ENCODE results near the gene RPE65. TPM values are rescaled to one million over a fixed set of nuclear protein-coding genes. Genes with fewer than 3 reads are reported as not detected.
"Not testable (repeated sequence)": the region's sequence is repeated elsewhere in the genome, so short reads cannot be mapped to it uniquely, and the experiment has no call there.

RPE65 gene
- polyA plus RNA-seq (2013) = not detected

DNA sequence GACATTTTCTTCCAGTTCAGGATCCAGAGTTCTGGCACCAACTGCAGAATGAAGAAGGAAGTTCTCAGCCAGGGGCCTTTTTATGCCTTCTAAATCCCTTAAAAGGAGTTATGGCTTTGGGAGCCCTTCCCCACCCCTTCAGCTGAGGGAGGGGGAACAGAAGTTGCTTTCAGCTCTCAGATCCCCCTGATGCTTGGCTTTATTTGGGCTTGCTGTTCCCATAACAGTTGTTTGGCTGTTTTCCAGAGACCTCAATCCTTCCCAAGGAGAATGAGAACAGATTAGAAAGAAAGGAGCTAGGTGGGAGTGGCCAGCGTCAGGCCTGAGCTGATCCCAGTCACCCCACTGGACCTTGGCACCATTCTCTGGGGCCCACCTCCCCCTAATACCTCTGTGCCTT is at the start of gene RPE65:
Gene RPE65, minus strand, starts transcription at position 54 of the 400 bp plus-strand sequence. Its CDS starts 49 bp downstream, at position 5.
- H3K4me3 ChIP-seq (ENCODE audit: control insufficient read depth in 1 of 7, extremely low read depth in 1 of 7, insufficient read depth in 4 of 7, low read depth in 2 of 7, low read length in 6 of 7) = no peak within 1 kb of the TSS
- WGBS (ENCODE audit: insufficient coverage) = no CpG with 5 or more reads among the region's 1 CpG
- ChIA-PET CTCF (interaction anchor here (1.2 kb wide), 1 partner anchor 18 kb away, joined by 3 read pairs; no protein-coding TSS in a partner anchor), POLR2A (no interaction called here)
- no peak for DNase-seq
- no peaks in the 10 kb centered on the region for H3K9me3 ChIP-seq (ENCODE audit: control extremely low read depth in 1 of 5, control insufficient read depth in 4 of 5, insufficient read depth in 2 of 5, low read depth in 1 of 5, low read length in 4 of 5)
- H3K27me3 ChIP-seq (replicated peaks in 2 of 5; ENCODE audit: control insufficient read depth in 4 of 5, insufficient read depth in 5 of 5, low read length in 4 of 5) = peaks cover 0 to 3% (median 0%) of the 10 kb centered on the region in 5 experiments
- no peak within 1 kb of the TSS for H3K27ac ChIP-seq (ENCODE audit: insufficient read depth in 1 of 2, low read depth in 1 of 2, low read length in 2 of 2, poor library complexity in 1 of 2, severe bottlenecking in 2 of 2)
- H3K36me3 ChIP-seq (ENCODE audit: control insufficient read depth in 4 of 4, insufficient read depth in 4 of 4, low read length in 3 of 4) = no peaks in the 10 kb centered on the region
- H3K4me1 ChIP-seq (ENCODE audit: control extremely low read depth in 1 of 4, control insufficient read depth in 4 of 4, insufficient read depth in 4 of 4, low read length in 3 of 4) = no peaks in the 10 kb centered on the region

GRCh38 chr1:68497358-68497698 is 47.6 kb upstream of the RPE65 start:
- peak overlapping the region in 1 of 2 experiments; percentile 82 for H3K27ac ChIP-seq (ENCODE audit: insufficient read depth in 1 of 2, low read depth in 1 of 2, low read length in 2 of 2, poor library complexity in 1 of 2, severe bottlenecking in 2 of 2)
- peaks cover 0 to 8% (median 3%) of the 10 kb centered on the region in 4 experiments for H3K36me3 ChIP-seq (ENCODE audit: control insufficient read depth in 4 of 4, insufficient read depth in 4 of 4, low read length in 3 of 4)
- H3K9me3 ChIP-seq (ENCODE audit: control extremely low read depth in 1 of 5, control insufficient read depth in 4 of 5, insufficient read depth in 2 of 5, low read depth in 1 of 5, low read length in 4 of 5) = no peaks in the 10 kb centered on the region
- no peak for DNase-seq
- H3K27me3 ChIP-seq (replicated peaks in 2 of 5; ENCODE audit: control insufficient read depth in 4 of 5, insufficient read depth in 5 of 5, low read length in 4 of 5) = no peaks in the 10 kb centered on the region
- ChIA-PET POLR2A (no interaction called here), CTCF (no interaction called here)
- H3K4me3 ChIP-seq (ENCODE audit: control insufficient read depth in 1 of 7, extremely low read depth in 1 of 7, insufficient read depth in 4 of 7, low read depth in 2 of 7, low read length in 6 of 7) = peak overlapping the region; percentile 77 to 99 (median 95)
- peaks cover 4 to 17% (median 11%) of the 10 kb centered on the region in 4 experiments for H3K4me1 ChIP-seq (ENCODE audit: control extremely low read depth in 1 of 4, control insufficient read depth in 4 of 4, insufficient read depth in 4 of 4, low read length in 3 of 4)
- 0% methylated on average over 3 of the region's 3 CpGs for WGBS (ENCODE audit: insufficient coverage)

DNA sequence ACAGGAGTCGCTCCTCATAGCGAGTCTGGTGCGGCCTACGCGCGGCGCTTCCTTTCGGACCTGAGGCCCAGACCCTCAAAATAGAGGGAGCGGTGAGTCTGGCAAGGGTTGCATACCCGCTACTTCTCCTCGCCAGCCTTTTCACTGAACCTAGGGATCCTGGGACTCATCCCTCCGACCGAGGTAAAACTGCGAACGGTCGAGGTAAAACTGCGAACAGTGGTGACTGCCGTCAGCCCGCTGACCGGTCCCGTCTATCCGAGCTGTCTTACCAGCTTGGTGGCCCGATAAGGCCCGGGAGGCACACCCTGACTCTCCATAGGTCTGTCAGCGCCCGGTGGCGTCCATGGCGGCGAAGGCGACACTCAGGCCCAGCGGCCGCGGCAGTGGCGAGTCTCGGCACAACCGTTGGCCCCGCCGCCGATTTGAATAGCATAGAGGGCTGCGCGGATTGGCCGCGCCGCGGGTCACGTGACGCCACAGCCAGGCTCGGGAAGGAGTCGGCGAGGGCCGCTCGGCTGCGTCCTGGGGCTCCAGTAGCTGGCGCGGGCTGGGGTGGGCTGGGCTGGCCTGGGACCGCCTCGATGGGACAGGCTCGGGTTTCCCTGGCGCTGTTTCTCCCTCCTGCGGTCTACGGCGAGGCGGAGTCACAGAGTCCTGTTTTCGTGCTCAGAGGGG is 47.1 kb upstream of the RPE65 start, which contains the start of gene DEPDC1:
Gene DEPDC1, minus strand, starts transcription at position 403 of the 678 bp plus-strand sequence. Its CDS starts 83 bp downstream, at position 320.
- peak; percentile 91 to 95 (median 94) for DNase-seq
- WGBS (ENCODE audit: insufficient coverage) = 0% methylated on average over 59 of the region's 64 CpGs
- ChIA-PET POLR2A (no interaction called here), CTCF (no interaction called here)
- Histone ChIP-seq H3K9me3 (ENCODE audit: control extremely low read depth in 1 of 5, control insufficient read depth in 4 of 5, insufficient read depth in 2 of 5, low read depth in 1 of 5, low read length in 4 of 5) (no peaks in the 10 kb centered on the region), H3K27me3 (replicated peaks in 2 of 5; ENCODE audit: control insufficient read depth in 4 of 5, insufficient read depth in 5 of 5, low read length in 4 of 5) (no peaks in the 10 kb centered on the region), H3K4me3 (ENCODE audit: control insufficient read depth in 1 of 7, extremely low read depth in 1 of 7, insufficient read depth in 4 of 7, low read depth in 2 of 7, low read length in 6 of 7) (peak within 1 kb of the TSS; percentile 77 to 99 (median 95)), H3K27ac (ENCODE audit: insufficient read depth in 1 of 2, low read depth in 1 of 2, low read length in 2 of 2, poor library complexity in 1 of 2, severe bottlenecking in 2 of 2) (peak within 1 kb of the TSS; percentile 48 to 82), H3K4me1 (ENCODE audit: control extremely low read depth in 1 of 4, control insufficient read depth in 4 of 4, insufficient read depth in 4 of 4, low read length in 3 of 4) (peaks cover 4 to 17% (median 11%) of the 10 kb centered on the region in 4 experiments), H3K36me3 (ENCODE audit: control insufficient read depth in 4 of 4, insufficient read depth in 4 of 4, low read length in 3 of 4) (peaks cover 0 to 8% (median 3%) of the 10 kb centered on the region in 4 experiments)

- Histone ChIP-seq H3K36me3 (ENCODE audit: control insufficient read depth in 4 of 4, insufficient read depth in 4 of 4, low read length in 3 of 4) (peaks cover 0 to 8% (median 4%) of the 10 kb centered on the region in 4 experiments), H3K4me3 (ENCODE audit: control insufficient read depth in 1 of 7, extremely low read depth in 1 of 7, insufficient read depth in 4 of 7, low read depth in 2 of 7, low read length in 6 of 7) (peak overlapping the region; percentile 77 to 99 (median 95)), H3K4me1 (ENCODE audit: control extremely low read depth in 1 of 4, control insufficient read depth in 4 of 4, insufficient read depth in 4 of 4, low read length in 3 of 4) (peaks cover 4 to 17% (median 11%) of the 10 kb centered on the region in 4 experiments), H3K27ac (ENCODE audit: insufficient read depth in 1 of 2, low read depth in 1 of 2, low read length in 2 of 2, poor library complexity in 1 of 2, severe bottlenecking in 2 of 2) (peak overlapping the region in 1 of 2 experiments; percentile 82), H3K9me3 (ENCODE audit: control extremely low read depth in 1 of 5, control insufficient read depth in 4 of 5, insufficient read depth in 2 of 5, low read depth in 1 of 5, low read length in 4 of 5) (no peaks in the 10 kb centered on the region), H3K27me3 (replicated peaks in 2 of 5; ENCODE audit: control insufficient read depth in 4 of 5, insufficient read depth in 5 of 5, low read length in 4 of 5) (no peaks in the 10 kb centered on the region)
- peak; percentile 11 to 53 (median 36) for DNase-seq
- ChIA-PET CTCF (no interaction called here), POLR2A (no interaction called here)
- 10% methylated on average over 17 of the region's 21 CpGs for WGBS (ENCODE audit: insufficient coverage)
These were observed 46.4 kb upstream of the RPE65 start for GRCh38 chr1:68495968-68496679.

GRCh38 chr1:68495532-68495931 is 45.8 kb upstream of the RPE65 start:
- CTCF ChIA-PET = no interaction called here
- H3K27me3 ChIP-seq (replicated peaks in 2 of 5; ENCODE audit: control insufficient read depth in 4 of 5, insufficient read depth in 5 of 5, low read length in 4 of 5) = no peaks in the 10 kb centered on the region
- H3K27ac ChIP-seq (ENCODE audit: insufficient read depth in 1 of 2, low read depth in 1 of 2, low read length in 2 of 2, poor library complexity in 1 of 2, severe bottlenecking in 2 of 2) = no peak overlapping the region

GRCh38 chr1:68493193-68493592 is 43.4 kb upstream of the RPE65 start:
- DNase-seq = no peak
- Histone ChIP-seq H3K36me3 (ENCODE audit: control insufficient read depth in 4 of 4, insufficient read depth in 4 of 4, low read length in 3 of 4) (peaks cover 0 to 13% (median 5%) of the 10 kb centered on the region in 4 experiments), H3K27me3 (replicated peaks in 2 of 5; ENCODE audit: control insufficient read depth in 4 of 5, insufficient read depth in 5 of 5, low read length in 4 of 5) (no peaks in the 10 kb centered on the region), H3K9me3 (ENCODE audit: control extremely low read depth in 1 of 5, control insufficient read depth in 4 of 5, insufficient read depth in 2 of 5, low read depth in 1 of 5, low read length in 4 of 5) (peaks cover 0 to 3% (median 0%) of the 10 kb centered on the region in 5 experiments), H3K4me1 (ENCODE audit: control extremely low read depth in 1 of 4, control insufficient read depth in 4 of 4, insufficient read depth in 4 of 4, low read length in 3 of 4) (peaks cover 4 to 17% (median 11%) of the 10 kb centered on the region in 4 experiments), H3K27ac (ENCODE audit: insufficient read depth in 1 of 2, low read depth in 1 of 2, low read length in 2 of 2, poor library complexity in 1 of 2, severe bottlenecking in 2 of 2) (no peak overlapping the region), H3K4me3 (ENCODE audit: control insufficient read depth in 1 of 7, extremely low read depth in 1 of 7, insufficient read depth in 4 of 7, low read depth in 2 of 7, low read length in 6 of 7) (no peak overlapping the region)
- WGBS (ENCODE audit: insufficient coverage) = 100% methylated on average over 2 of the region's 2 CpGs
- POLR2A ChIA-PET = no interaction called here
- CTCF ChIA-PET = no interaction called here

More at GRCh38 chr1:68495532-68495931, 45.8 kb upstream of the RPE65 start:
- POLR2A ChIA-PET = no interaction called here
- Histone ChIP-seq H3K36me3 (ENCODE audit: control insufficient read depth in 4 of 4, insufficient read depth in 4 of 4, low read length in 3 of 4) (peaks cover 0 to 8% (median 5%) of the 10 kb centered on the region in 4 experiments), H3K9me3 (ENCODE audit: control extremely low read depth in 1 of 5, control insufficient read depth in 4 of 5, insufficient read depth in 2 of 5, low read depth in 1 of 5, low read length in 4 of 5) (peaks cover 0 to 2% (median 0%) of the 10 kb centered on the region in 5 experiments), H3K4me1 (ENCODE audit: control extremely low read depth in 1 of 4, control insufficient read depth in 4 of 4, insufficient read depth in 4 of 4, low read length in 3 of 4) (peaks cover 4 to 17% (median 11%) of the 10 kb centered on the region in 4 experiments), H3K4me3 (ENCODE audit: control insufficient read depth in 1 of 7, extremely low read depth in 1 of 7, insufficient read depth in 4 of 7, low read depth in 2 of 7, low read length in 6 of 7) (peak overlapping the region in 5 of 7 experiments; percentile 77 to 98 (median 94))
- no peak for DNase-seq
- WGBS (ENCODE audit: insufficient coverage) = 90% methylated on average over 1 of the region's 3 CpGs

GRCh38 chr1:68492255-68492654 is 42.5 kb upstream of the RPE65 start:
- 100% methylated on average over 4 of the region's 6 CpGs for WGBS (ENCODE audit: insufficient coverage)
- POLR2A ChIA-PET = not testable (repeated sequence)

More at GRCh38 chr1:68492255-68492654, 42.5 kb upstream of the RPE65 start:
- not testable (repeated sequence) for H3K4me3 ChIP-seq (ENCODE audit: control insufficient read depth in 1 of 7, extremely low read depth in 1 of 7, insufficient read depth in 4 of 7, low read depth in 2 of 7, low read length in 6 of 7); DNase-seq; H3K27ac ChIP-seq (ENCODE audit: insufficient read depth in 1 of 2, low read depth in 1 of 2, low read length in 2 of 2, poor library complexity in 1 of 2, severe bottlenecking in 2 of 2); H3K9me3 ChIP-seq (ENCODE audit: control extremely low read depth in 1 of 5, control insufficient read depth in 4 of 5, insufficient read depth in 2 of 5, low read depth in 1 of 5, low read length in 4 of 5); H3K27me3 ChIP-seq (replicated peaks in 2 of 5; ENCODE audit: control insufficient read depth in 4 of 5, insufficient read depth in 5 of 5, low read length in 4 of 5)
- CTCF ChIA-PET = interaction anchor here (1.0 kb wide), 1 partner anchor 25 kb away, joined by 3 read pairs; no protein-coding TSS in a partner anchor
- Histone ChIP-seq H3K36me3 (ENCODE audit: control insufficient read depth in 4 of 4, insufficient read depth in 4 of 4, low read length in 3 of 4) (peaks cover 0 to 13% (median 7%) of the 10 kb centered on the region in 4 experiments), H3K4me1 (ENCODE audit: control extremely low read depth in 1 of 4, control insufficient read depth in 4 of 4, insufficient read depth in 4 of 4, low read length in 3 of 4) (peaks cover 4 to 11% (median 9%) of the 10 kb centered on the region in 4 experiments)
